Upper lobe of left lung (tissue), 4 donors: ENCODE measurements around the gene HIPK1.

Experiments
- POLR2A ChIP-seq, 4 donors: fragments of 450-650 bp; IDR thresholded peaks; one replicate each; pipeline ENCODE4 v1.5.1; 2016 to 2017; ENCODE audit warnings: antibody characterized with exemption in 4 of 4, mild to moderate bottlenecking in 2 of 4
- TF ChIP-seq, protein P1 (sequence below), 6 experiments: fragments of 450-650 bp in 4 of 6; fragments of 200-600 bp in 2 of 6; sonication (generic) in 2 of 6; IDR thresholded peaks; one replicate each; pipeline ENCODE4 v1.5.1; 2016 to 2019; ENCODE audit warnings: antibody characterized with exemption in 6 of 6

DNA sequence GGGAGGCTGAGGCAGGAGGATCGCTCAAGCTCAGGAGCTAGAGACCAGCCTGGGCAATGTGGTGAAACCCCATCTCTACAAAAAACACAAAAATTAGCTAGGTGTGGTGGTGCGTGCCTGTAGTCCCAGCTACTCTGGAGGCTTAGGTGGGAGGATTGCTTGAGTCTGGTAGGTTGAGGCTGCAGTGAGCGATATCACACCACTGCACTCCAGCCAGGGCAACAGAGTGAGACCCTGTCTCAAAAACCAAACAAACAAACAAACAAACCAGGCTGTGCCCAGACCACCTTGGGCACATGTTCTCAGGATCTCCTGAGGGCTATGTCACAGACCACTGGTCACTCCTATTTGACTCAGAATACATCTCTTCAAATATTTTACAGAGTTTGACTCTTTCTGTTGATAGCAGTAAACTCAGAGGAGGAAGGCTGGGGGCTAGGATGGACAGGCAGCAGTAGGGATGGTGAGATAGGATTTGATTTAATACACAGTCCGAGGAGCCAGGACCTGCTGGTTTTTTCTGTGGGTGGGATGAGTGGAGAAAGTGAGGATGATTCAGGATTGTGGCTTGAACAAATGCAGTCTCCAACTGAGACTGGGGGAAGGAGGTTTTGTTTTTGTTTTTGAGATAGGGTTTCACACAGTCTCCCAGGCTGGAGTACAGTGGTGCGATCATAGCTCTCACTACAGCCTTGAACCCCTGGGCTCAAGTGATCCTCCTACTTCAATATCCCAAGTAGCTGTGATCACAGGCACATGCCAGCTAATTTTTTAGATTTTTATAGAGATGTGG, 96.7 kb downstream of the HIPK1 start:
- TF ChIP-seq, protein P1, sequence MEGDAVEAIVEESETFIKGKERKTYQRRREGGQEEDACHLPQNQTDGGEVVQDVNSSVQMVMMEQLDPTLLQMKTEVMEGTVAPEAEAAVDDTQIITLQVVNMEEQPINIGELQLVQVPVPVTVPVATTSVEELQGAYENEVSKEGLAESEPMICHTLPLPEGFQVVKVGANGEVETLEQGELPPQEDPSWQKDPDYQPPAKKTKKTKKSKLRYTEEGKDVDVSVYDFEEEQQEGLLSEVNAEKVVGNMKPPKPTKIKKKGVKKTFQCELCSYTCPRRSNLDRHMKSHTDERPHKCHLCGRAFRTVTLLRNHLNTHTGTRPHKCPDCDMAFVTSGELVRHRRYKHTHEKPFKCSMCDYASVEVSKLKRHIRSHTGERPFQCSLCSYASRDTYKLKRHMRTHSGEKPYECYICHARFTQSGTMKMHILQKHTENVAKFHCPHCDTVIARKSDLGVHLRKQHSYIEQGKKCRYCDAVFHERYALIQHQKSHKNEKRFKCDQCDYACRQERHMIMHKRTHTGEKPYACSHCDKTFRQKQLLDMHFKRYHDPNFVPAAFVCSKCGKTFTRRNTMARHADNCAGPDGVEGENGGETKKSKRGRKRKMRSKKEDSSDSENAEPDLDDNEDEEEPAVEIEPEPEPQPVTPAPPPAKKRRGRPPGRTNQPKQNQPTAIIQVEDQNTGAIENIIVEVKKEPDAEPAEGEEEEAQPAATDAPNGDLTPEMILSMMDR (IDR thresholded peaks at IDR 0.05), result no peak
- no peak for TF ChIP-seq POLR2A (IDR thresholded peaks at IDR 0.05)
